Measurements from ENCODE around the gene LRRC28. TPM values are rescaled to one million over a fixed set of nuclear protein-coding genes. Genes with fewer than 3 reads are reported as not detected.
"Not testable (repeated sequence)": the region's sequence is repeated elsewhere in the genome, so short reads cannot be mapped to it uniquely, and the experiment has no call there.

The LRRC28 gene
- total and polyA plus RNA-seq, 7 experiments from 2014 or later, result 15.0 to 25.9 (median 19.9) TPM

- no peak overlapping the region for H3K4me3 Mint-ChIP-seq
- H3K27me3 ChIP-seq (ENCODE audit: control insufficient read depth in 2 of 2, insufficient read depth in 2 of 2, low read length in 2 of 2), result no peaks in the 10 kb centered on the region
- peaks cover 0 to 4% (median 0%) of the 10 kb centered on the region in 11 donors for H3K9me3 Mint-ChIP-seq
- peaks cover 0 to 4% (median 1%) of the 10 kb centered on the region in 5 donors for H3K36me3 Mint-ChIP-seq
- H3K36me3 ChIP-seq (ENCODE audit: control insufficient read depth in 2 of 3, insufficient read depth in 3 of 3, low read length in 3 of 3), result no peaks in the 10 kb centered on the region
- no peak for ATAC-seq
- peaks cover 0 to 3% (median 0%) of the 10 kb centered on the region in 7 donors for H3K4me1 Mint-ChIP-seq
- no peaks in the 10 kb centered on the region for H3K4me1 ChIP-seq (ENCODE audit: control insufficient read depth in 2 of 2, insufficient read depth in 2 of 2, low read length in 2 of 2)
- DNase-seq, result no peak
- CTCF ChIA-PET, result no interaction called here
- no peak overlapping the region for H3K4me3 ChIP-seq (ENCODE audit: low read length)
- intact Hi-C loops (cut with micrococcal nuclease), result no loop called here
- H3K27ac ChIP-seq (ENCODE audit: low read depth, low read length), result no peak overlapping the region
- POLR2A ChIA-PET, result no interaction called here
- peaks cover 0 to 25% (median 17%) of the 10 kb centered on the region in 5 donors for H3K27me3 Mint-ChIP-seq
- H3K9me3 ChIP-seq (ENCODE audit: control insufficient read depth in 2 of 3, low read length in 3 of 3), result no peaks in the 10 kb centered on the region
- no peak overlapping the region for H3K27ac Mint-ChIP-seq
Observed at GRCh38 chr15:99232740-99233139, 18.5 kb upstream of the LRRC28 start.

GRCh38 chr15:99234160-99234559 is 17.1 kb upstream of the LRRC28 start:
- H3K27me3 Mint-ChIP-seq, result peaks cover 0 to 20% (median 16%) of the 10 kb centered on the region in 5 donors
- H3K36me3 Mint-ChIP-seq; H3K4me3 ChIP-seq (ENCODE audit: low read length); H3K9me3 ChIP-seq (ENCODE audit: control insufficient read depth in 2 of 3, low read length in 3 of 3); intact Hi-C loops (cut with micrococcal nuclease); H3K27me3 ChIP-seq (ENCODE audit: control insufficient read depth in 2 of 2, insufficient read depth in 2 of 2, low read length in 2 of 2); H3K4me3 Mint-ChIP-seq; H3K4me1 Mint-ChIP-seq; CTCF ChIA-PET; H3K27ac Mint-ChIP-seq; H3K9me3 Mint-ChIP-seq; H3K36me3 ChIP-seq (ENCODE audit: control insufficient read depth in 2 of 3, insufficient read depth in 3 of 3, low read length in 3 of 3); DNase-seq; H3K4me1 ChIP-seq (ENCODE audit: control insufficient read depth in 2 of 2, insufficient read depth in 2 of 2, low read length in 2 of 2); ATAC-seq; POLR2A ChIA-PET; H3K27ac ChIP-seq (ENCODE audit: low read depth, low read length): not testable (repeated sequence)

GRCh38 chr15:99238849-99239248 is 12.4 kb upstream of the LRRC28 start:
- H3K9me3 ChIP-seq (ENCODE audit: control insufficient read depth in 2 of 3, low read length in 3 of 3), result no peaks in the 10 kb centered on the region
- H3K27me3 ChIP-seq (ENCODE audit: control insufficient read depth in 2 of 2, insufficient read depth in 2 of 2, low read length in 2 of 2), result no peaks in the 10 kb centered on the region
- no peak overlapping the region for H3K4me3 ChIP-seq (ENCODE audit: low read length)
- peaks cover 0 to 4% (median 0%) of the 10 kb centered on the region in 5 donors for H3K36me3 Mint-ChIP-seq
- no peak overlapping the region for H3K27ac Mint-ChIP-seq
- H3K4me3 Mint-ChIP-seq, result no peak overlapping the region
- no peak overlapping the region for H3K27ac ChIP-seq (ENCODE audit: low read depth, low read length)
- no peak for DNase-seq
- intact Hi-C loops (cut with micrococcal nuclease), result no loop called here
- no peaks in the 10 kb centered on the region for H3K36me3 ChIP-seq (ENCODE audit: control insufficient read depth in 2 of 3, insufficient read depth in 3 of 3, low read length in 3 of 3)
- H3K27me3 Mint-ChIP-seq, result peaks cover 3 to 27% (median 8%) of the 10 kb centered on the region in 5 donors
- ATAC-seq, result no peak
- peaks cover 0 to 2% (median 0%) of the 10 kb centered on the region in 11 donors for H3K9me3 Mint-ChIP-seq
- ChIA-PET POLR2A (no interaction called here), CTCF (interaction anchor here (0.5 kb wide), 1 partner anchor 1242 kb away, joined by 3 read pairs; no protein-coding TSS in a partner anchor)
- no peaks in the 10 kb centered on the region for H3K4me1 ChIP-seq (ENCODE audit: control insufficient read depth in 2 of 2, insufficient read depth in 2 of 2, low read length in 2 of 2)
- peaks cover 0 to 17% (median 0%) of the 10 kb centered on the region in 7 donors for H3K4me1 Mint-ChIP-seq

- no peak overlapping the region for H3K4me3 ChIP-seq (ENCODE audit: low read length)
- DNase-seq (no peak), ATAC-seq (no peak)
- Mint-ChIP-seq H3K4me1 (peaks cover 0 to 17% (median 0%) of the 10 kb centered on the region in 7 donors), H3K4me3 (no peak overlapping the region), H3K27ac (no peak overlapping the region), H3K9me3 (peaks cover 0 to 2% (median 0%) of the 10 kb centered on the region in 11 donors), H3K27me3 (peaks cover 3 to 27% (median 8%) of the 10 kb centered on the region in 5 donors), H3K36me3 (peaks cover 0 to 4% (median 0%) of the 10 kb centered on the region in 5 donors)
- no peaks in the 10 kb centered on the region for H3K9me3 ChIP-seq (ENCODE audit: control insufficient read depth in 2 of 3, low read length in 3 of 3)
- H3K27ac ChIP-seq (ENCODE audit: low read depth, low read length), result no peak overlapping the region
- H3K27me3 ChIP-seq (ENCODE audit: control insufficient read depth in 2 of 2, insufficient read depth in 2 of 2, low read length in 2 of 2), result no peaks in the 10 kb centered on the region
- H3K36me3 ChIP-seq (ENCODE audit: control insufficient read depth in 2 of 3, insufficient read depth in 3 of 3, low read length in 3 of 3), result no peaks in the 10 kb centered on the region
- POLR2A ChIA-PET, result no interaction called here
- H3K4me1 ChIP-seq (ENCODE audit: control insufficient read depth in 2 of 2, insufficient read depth in 2 of 2, low read length in 2 of 2), result no peaks in the 10 kb centered on the region
- CTCF ChIA-PET, result no interaction called here
- intact Hi-C loops (cut with micrococcal nuclease), result no loop called here
Observed at GRCh38 chr15:99239545-99240198, 11.6 kb upstream of the LRRC28 start.

GRCh38 chr15:99241752-99242151 is 9.5 kb upstream of the LRRC28 start:
- POLR2A ChIA-PET, result no interaction called here
- intact Hi-C loops (cut with micrococcal nuclease), result no loop called here
- H3K4me1 Mint-ChIP-seq, result peaks cover 0 to 14% (median 0%) of the 10 kb centered on the region in 7 donors
- no peaks in the 10 kb centered on the region for H3K36me3 ChIP-seq (ENCODE audit: control insufficient read depth in 2 of 3, insufficient read depth in 3 of 3, low read length in 3 of 3)
- peaks cover 0 to 2% (median 0%) of the 10 kb centered on the region in 11 donors for H3K9me3 Mint-ChIP-seq
- H3K27me3 Mint-ChIP-seq, result peaks cover 3 to 22% (median 5%) of the 10 kb centered on the region in 5 donors
- H3K36me3 Mint-ChIP-seq, result peaks cover 0 to 4% (median 0%) of the 10 kb centered on the region in 5 donors
- CTCF ChIA-PET, result no interaction called here
- no peaks in the 10 kb centered on the region for H3K9me3 ChIP-seq (ENCODE audit: control insufficient read depth in 2 of 3, low read length in 3 of 3)
- H3K4me3 ChIP-seq (ENCODE audit: low read length), result no peak overlapping the region
- no peaks in the 10 kb centered on the region for H3K27me3 ChIP-seq (ENCODE audit: control insufficient read depth in 2 of 2, insufficient read depth in 2 of 2, low read length in 2 of 2)
- DNase-seq (no peak), ATAC-seq (no peak)
- H3K4me3 Mint-ChIP-seq, result no peak overlapping the region
- H3K27ac ChIP-seq (ENCODE audit: low read depth, low read length), result no peak overlapping the region
- no peak overlapping the region for H3K27ac Mint-ChIP-seq
- no peaks in the 10 kb centered on the region for H3K4me1 ChIP-seq (ENCODE audit: control insufficient read depth in 2 of 2, insufficient read depth in 2 of 2, low read length in 2 of 2)

- Histone ChIP-seq H3K9me3 (ENCODE audit: control insufficient read depth in 2 of 3, low read length in 3 of 3) (no peaks in the 10 kb centered on the region), H3K4me1 (ENCODE audit: control insufficient read depth in 2 of 2, insufficient read depth in 2 of 2, low read length in 2 of 2) (no peaks in the 10 kb centered on the region), H3K27ac (ENCODE audit: low read depth, low read length) (no peak overlapping the region), H3K4me3 (ENCODE audit: low read length) (no peak overlapping the region), H3K27me3 (ENCODE audit: control insufficient read depth in 2 of 2, insufficient read depth in 2 of 2, low read length in 2 of 2) (no peaks in the 10 kb centered on the region), H3K36me3 (ENCODE audit: control insufficient read depth in 2 of 3, insufficient read depth in 3 of 3, low read length in 3 of 3) (no peaks in the 10 kb centered on the region)
- intact Hi-C loops (cut with micrococcal nuclease), result no loop called here
- DNase-seq (no peak), ATAC-seq (no peak)
- no peak overlapping the region for H3K27ac Mint-ChIP-seq
- H3K4me3 Mint-ChIP-seq, result no peak overlapping the region
- H3K9me3 Mint-ChIP-seq, result no peaks in the 10 kb centered on the region
- H3K4me1 Mint-ChIP-seq, result peaks cover 0 to 16% (median 0%) of the 10 kb centered on the region in 7 donors
- POLR2A ChIA-PET, result no interaction called here
- H3K36me3 Mint-ChIP-seq, result no peaks in the 10 kb centered on the region
- CTCF ChIA-PET, result no interaction called here
- peaks cover 0 to 15% (median 3%) of the 10 kb centered on the region in 5 donors for H3K27me3 Mint-ChIP-seq
Observed at GRCh38 chr15:99244306-99244705, 7.0 kb upstream of the LRRC28 start.

- Histone ChIP-seq H3K27me3 (ENCODE audit: control insufficient read depth in 2 of 2, insufficient read depth in 2 of 2, low read length in 2 of 2) (no peaks in the 10 kb centered on the region), H3K27ac (ENCODE audit: low read depth, low read length) (no peak overlapping the region), H3K4me1 (ENCODE audit: control insufficient read depth in 2 of 2, insufficient read depth in 2 of 2, low read length in 2 of 2) (peaks cover 3 to 6% of the 10 kb centered on the region in 2 donors), H3K9me3 (ENCODE audit: control insufficient read depth in 2 of 3, low read length in 3 of 3) (no peaks in the 10 kb centered on the region), H3K36me3 (ENCODE audit: control insufficient read depth in 2 of 3, insufficient read depth in 3 of 3, low read length in 3 of 3) (peaks cover 0 to 3% (median 0%) of the 10 kb centered on the region in 3 experiments), H3K4me3 (ENCODE audit: low read length) (no peak overlapping the region)
- ChIA-PET POLR2A (no interaction called here), CTCF (interaction anchor here (0.6 to 0.7 kb wide), 2 partner anchors 22 to 45 kb away, joined by 3 read pairs; no protein-coding TSS in a partner anchor)
- Mint-ChIP-seq H3K27ac (no peak overlapping the region), H3K36me3 (peaks cover 0 to 6% (median 0%) of the 10 kb centered on the region in 5 donors), H3K9me3 (peaks cover 0 to 6% (median 3%) of the 10 kb centered on the region in 11 donors), H3K27me3 (peaks cover 0 to 9% (median 0%) of the 10 kb centered on the region in 5 donors), H3K4me1 (peaks cover 5 to 13% (median 9%) of the 10 kb centered on the region in 7 donors), H3K4me3 (no peak overlapping the region)
- intact Hi-C loops (cut with micrococcal nuclease), result no loop called here
- ATAC-seq (no peak), DNase-seq (no peak)
Observed at GRCh38 chr15:99247062-99247461, 4.2 kb upstream of the LRRC28 start.
